Bronchial epithelial cell (primary cell): ENCODE results near the gene WDR18. TPM values are rescaled to one million over a fixed set of nuclear protein-coding genes. Genes with fewer than 3 reads are reported as not detected.
"Not testable (repeated sequence)": the region's sequence is repeated elsewhere in the genome, so short reads cannot be mapped to it uniquely, and the experiment has no call there.

Source experiments
- DNase-seq: peaks from one replicate; pipeline ENCODE4 v3.0.0-alpha.2; 2010; ENCODE audit warnings: low read depth
- FAIRE-seq: peaks from 2 replicates; lab custom pipeline; 2011; peaks lifted over from hg19 to GRCh38; lab: Jason Lieb, UNC
- H3K27me3 ChIP-seq: 2 replicates; pipeline ENCODE4 v1.5.1; 2011; ENCODE audit warnings: low read length; ENCODE audit not compliant: control insufficient read depth, insufficient read depth
- H3K36me3 ChIP-seq: 2 replicates; pipeline ENCODE4 v1.5.1; 2011; ENCODE audit warnings: low read length; ENCODE audit not compliant: control insufficient read depth, insufficient read depth
- H3K4me3 ChIP-seq: 2 replicates; pipeline ENCODE4 v1.5.1; 2011; ENCODE audit warnings: mild to moderate bottlenecking, low read depth, low read length, control low read depth
- total RNA-seq: library from RNA; depleted of rRNA; stranded (reverse); fragments of >200 nt; gene quantifications from 2 replicates; pipeline ENCODE4 v1.2.1, GENCODE V29; 2014
- TF ChIP-seq, protein P1 (sequence below): IDR thresholded peaks from 2 replicates; pipeline ENCODE4 v1.5.1; 2011; ENCODE audit warnings: mild to moderate bottlenecking, moderate library complexity, low read length, control low read depth, inconsistent platforms; ENCODE audit not compliant: insufficient read depth, severe bottlenecking

WDR18 gene
- total RNA-seq, 1 donor from 2014 or later: 36.3 TPM

DNA sequence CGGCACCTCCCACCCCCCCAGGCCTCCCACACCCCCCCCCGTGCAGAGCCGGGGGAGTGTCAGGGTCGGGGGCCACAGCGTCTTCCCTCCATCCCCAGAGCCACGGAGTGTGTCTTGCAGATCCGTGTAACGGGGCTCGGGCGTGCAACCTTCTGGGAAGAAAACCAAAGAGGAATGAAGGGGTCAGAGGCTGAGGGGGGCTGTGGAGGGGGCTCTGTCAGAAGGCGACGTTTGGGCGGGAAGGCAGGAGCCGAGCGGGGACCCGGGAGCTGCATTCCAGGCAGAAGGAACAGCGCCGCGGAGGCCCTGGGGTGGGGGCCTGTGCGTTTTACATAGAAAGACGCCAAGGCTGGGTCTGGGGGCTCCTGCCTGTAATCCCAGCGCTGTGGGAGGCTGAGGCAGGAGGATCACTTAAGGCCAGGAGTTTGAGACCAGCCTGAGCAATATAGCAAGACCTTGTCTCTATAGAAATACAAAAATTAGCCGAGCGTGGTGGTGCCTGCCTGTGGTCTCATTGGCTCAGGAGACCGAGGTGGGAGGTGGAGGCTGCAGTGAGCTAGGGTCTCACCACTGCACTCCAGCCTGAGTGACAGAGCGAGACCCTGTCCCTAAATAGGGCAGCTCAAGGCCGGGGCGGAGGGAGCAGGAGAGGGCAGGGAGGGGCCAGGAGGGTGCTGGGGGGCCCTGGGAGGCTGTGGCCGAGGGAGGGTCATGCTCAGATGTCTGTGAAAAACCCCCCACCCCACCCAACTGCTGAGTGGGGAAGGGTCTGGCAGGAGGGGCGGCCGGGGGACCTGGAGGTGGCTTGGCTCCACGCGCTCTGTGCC is 30.5 kb upstream of the WDR18 start:
- no peaks in the 10 kb centered on the region for H3K27me3 ChIP-seq
- no peak for DNase-seq
- TF ChIP-seq, protein P1, sequence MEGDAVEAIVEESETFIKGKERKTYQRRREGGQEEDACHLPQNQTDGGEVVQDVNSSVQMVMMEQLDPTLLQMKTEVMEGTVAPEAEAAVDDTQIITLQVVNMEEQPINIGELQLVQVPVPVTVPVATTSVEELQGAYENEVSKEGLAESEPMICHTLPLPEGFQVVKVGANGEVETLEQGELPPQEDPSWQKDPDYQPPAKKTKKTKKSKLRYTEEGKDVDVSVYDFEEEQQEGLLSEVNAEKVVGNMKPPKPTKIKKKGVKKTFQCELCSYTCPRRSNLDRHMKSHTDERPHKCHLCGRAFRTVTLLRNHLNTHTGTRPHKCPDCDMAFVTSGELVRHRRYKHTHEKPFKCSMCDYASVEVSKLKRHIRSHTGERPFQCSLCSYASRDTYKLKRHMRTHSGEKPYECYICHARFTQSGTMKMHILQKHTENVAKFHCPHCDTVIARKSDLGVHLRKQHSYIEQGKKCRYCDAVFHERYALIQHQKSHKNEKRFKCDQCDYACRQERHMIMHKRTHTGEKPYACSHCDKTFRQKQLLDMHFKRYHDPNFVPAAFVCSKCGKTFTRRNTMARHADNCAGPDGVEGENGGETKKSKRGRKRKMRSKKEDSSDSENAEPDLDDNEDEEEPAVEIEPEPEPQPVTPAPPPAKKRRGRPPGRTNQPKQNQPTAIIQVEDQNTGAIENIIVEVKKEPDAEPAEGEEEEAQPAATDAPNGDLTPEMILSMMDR: no peak
- no peak overlapping the region for H3K4me3 ChIP-seq
- FAIRE-seq: no peak
- no peaks in the 10 kb centered on the region for H3K36me3 ChIP-seq

DNA sequence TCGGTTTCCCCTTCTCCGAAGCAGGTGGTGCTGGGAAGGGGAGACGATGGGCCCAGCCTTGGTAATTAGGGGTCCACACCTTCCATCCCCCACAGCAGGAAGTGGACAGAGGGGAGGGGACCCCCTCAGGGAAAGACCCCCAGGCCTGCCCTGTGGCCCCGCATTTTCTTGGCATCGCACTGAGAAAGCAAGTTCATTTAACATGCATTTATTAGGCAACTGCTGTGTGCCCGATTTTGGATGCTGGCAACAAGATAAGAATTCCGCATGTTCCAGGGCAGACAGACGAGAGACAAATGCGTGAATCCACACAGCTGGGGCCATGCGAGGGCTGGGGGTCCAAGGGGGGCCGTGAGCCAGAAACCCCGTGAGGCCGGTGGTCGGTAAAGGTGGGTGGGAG is 29.9 kb upstream of the WDR18 start:
- DNase-seq (no peak), FAIRE-seq (no peak)
- H3K36me3 ChIP-seq: no peaks in the 10 kb centered on the region
- H3K27me3 ChIP-seq: no peaks in the 10 kb centered on the region
- no peak overlapping the region for H3K4me3 ChIP-seq
- TF ChIP-seq, protein P1: no peak

DNA sequence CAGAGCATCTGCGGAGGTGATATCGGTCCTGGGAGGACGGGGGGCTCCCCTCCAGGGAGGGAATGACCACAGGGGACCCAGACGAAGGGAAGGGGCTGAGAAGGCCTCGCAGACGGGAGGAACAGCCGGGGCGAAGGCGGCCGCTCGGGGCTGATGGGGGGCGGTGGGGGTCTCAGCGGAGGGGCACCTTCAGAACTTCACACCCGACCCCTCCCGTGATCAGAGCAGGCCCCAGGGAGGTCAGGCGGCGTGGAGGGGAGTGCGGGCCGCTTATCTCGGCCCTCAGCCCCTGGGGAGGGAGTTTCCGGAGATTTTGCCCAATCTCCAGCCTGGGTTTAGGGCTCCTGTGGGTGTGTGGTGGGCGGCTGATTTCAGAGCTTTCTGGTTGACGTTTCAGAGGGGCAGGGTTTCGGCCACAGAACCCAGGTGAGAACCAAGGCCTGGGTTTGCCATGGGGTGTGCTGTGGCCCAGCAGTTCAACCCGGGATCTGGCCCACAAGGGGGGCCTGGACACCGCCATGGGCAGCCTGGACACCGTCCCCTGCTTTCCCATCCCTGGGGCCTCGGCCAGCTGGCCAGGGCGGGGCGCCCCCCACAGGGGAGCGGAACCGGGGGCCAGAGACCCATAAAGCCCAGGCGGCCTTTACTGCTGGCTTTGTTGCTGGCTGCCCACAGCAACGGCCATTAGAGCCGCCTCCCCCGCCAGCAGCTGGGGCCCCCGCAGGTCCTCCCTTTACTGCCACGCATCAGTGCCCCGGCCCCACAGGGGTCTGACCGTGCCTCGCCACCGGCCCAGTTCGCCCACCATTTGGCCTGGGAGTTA is 29.3 kb upstream of the WDR18 start:
- no peaks in the 10 kb centered on the region for H3K36me3 ChIP-seq
- H3K4me3 ChIP-seq: no peak overlapping the region

DNA sequence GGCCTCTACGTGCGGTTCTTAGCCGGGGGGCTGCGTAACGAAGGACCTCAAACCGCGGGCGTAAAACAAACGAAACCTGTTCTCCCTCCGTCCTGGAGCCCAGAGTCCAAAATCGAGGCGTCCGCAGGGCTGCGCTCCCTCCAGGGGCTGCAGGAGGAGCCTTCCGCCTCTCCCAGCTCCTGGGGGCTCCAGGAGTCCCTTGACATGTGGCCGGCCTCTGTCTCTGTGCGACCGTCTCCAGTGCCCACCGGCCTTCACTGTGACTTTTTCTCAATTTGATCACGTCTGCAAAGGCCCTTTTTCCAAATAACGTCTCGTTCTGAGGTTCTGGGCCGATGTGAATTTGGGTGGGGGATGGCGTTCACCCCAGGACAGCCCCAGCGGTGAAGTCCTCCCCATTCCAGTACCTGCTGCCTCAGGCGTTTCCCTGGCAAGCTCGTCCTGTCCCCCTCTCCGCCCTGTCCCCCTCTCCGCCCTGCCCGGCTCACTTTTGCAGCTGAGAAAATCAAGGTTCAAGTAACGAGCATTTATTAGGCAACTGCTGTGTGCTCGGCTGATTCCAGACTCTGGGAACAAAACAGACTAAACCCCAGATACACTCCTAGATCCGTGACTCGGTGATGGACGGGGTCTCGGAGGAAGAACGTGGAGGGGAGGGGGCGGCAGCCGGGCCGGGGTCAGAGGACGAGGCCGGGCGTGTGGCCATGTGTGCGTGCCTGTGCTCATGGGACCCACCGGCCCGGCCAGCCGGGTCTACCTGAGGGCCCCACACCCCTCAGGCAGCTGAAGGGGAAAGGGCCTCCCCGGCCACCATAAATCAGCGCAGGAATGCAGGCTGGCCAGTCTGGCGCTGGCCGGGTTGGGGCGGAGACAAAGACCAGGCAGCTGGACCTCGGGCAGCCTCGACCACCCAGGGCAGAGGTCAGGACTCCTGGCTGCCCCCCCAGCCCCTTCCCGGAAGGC is 28.1 kb upstream of the WDR18 start:
- TF ChIP-seq, protein P1: no peak
- no peak for DNase-seq
- no peak overlapping the region for H3K4me3 ChIP-seq
- H3K27me3 ChIP-seq: no peaks in the 10 kb centered on the region
- no peak for FAIRE-seq
- no peaks in the 10 kb centered on the region for H3K36me3 ChIP-seq

More for the DNA sequence above, 29.3 kb upstream of the WDR18 start:
- DNase-seq (no peak), FAIRE-seq (no peak)
- TF ChIP-seq, protein P1: no peak
- H3K27me3 ChIP-seq: no peaks in the 10 kb centered on the region

DNA sequence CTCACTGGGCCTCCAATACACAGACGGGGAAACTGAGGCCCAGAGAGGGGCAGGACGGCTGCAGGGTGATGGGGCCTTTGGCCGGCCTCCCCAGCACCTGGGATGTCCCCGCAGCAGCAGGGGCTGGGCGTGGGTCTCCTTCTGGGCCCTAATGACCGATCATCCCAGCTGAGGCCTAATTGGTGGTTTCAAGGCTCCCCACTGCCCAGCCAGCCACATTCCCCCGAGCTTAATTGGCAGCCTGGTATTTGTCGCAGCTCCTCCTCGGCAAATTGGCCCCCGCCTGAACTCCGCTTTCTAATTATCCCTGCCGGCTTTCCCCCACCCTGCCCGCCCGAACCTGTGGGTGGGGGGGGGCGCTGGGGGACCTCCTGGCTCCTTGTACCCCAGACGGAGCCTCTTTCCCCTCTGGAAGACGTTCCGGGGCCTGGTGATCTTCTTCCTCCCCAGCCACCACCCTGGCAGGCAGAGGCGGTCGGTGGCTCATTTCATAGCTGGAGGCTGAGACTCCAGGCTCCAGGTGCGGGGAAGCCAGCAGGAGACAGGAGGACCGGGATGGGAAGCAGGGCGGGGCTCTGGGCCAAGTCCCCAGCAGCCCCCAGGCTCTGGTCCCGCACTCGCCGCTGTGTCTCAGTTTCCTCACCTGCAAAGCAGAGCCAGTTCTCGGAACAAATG is 27.2 kb upstream of the WDR18 start:
- TF ChIP-seq, protein P1: no peak
- FAIRE-seq (no peak), DNase-seq (no peak)
- no peak overlapping the region for H3K4me3 ChIP-seq
- no peaks in the 10 kb centered on the region for H3K27me3 ChIP-seq
- H3K36me3 ChIP-seq: no peaks in the 10 kb centered on the region

DNA sequence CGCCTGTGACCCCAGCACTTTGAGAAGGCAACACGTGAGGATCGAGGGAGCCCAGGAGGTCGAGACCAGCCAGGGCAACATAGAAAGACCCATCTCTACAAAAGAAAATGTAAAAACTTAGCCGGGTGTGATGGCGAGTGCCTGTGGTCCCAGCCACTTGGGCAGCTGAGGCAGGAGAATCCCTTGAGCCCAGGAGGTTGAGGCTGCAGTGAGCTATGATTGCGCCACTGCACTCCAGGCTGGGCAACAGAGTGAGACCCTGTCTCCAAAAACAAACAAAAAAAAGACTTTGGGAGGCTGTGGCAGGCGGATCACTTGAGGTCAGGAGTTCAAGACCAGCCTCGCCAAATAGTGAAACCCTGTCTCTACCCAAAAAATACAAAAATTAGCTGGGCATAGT is 26.6 kb upstream of the WDR18 start:
- not testable (repeated sequence) for H3K36me3 ChIP-seq, DNase-seq, H3K27me3 ChIP-seq, FAIRE-seq, H3K4me3 ChIP-seq
